ENCODE measurements around the gene DENND4B.

The DENND4B gene

GRCh38 chr1:153928791-153929341 is 17.7 kb downstream of the DENND4B start:
- H3K36me3 ChIP-seq: peaks cover 19 to 50% (median 40%) of the 10 kb centered on the region in 3 donors
- TF ChIP-seq CTCF (IDR thresholded peaks at IDR 0.05): no peak
- H3K27me3 ChIP-seq: no peaks in the 10 kb centered on the region
- no peak overlapping the region for H3K27ac ChIP-seq
- no peak overlapping the region for H3K4me3 ChIP-seq
- DNase-seq: no peak
- intact Hi-C loops (cut with DNase I; ENCODE audit: low total_unique reads): loop anchor here (10.0 kb wide), 1 partner anchor 46 kb away; the partner anchor contains the start of gene JTB
- no peaks in the 10 kb centered on the region for H3K9me3 ChIP-seq
- H3K4me1 ChIP-seq: peaks cover 0 to 9% (median 3%) of the 10 kb centered on the region in 4 donors

GRCh38 chr1:153928245-153928644 is 18.3 kb downstream of the DENND4B start:
- no peak overlapping the region for H3K27ac ChIP-seq
- no peaks in the 10 kb centered on the region for H3K9me3 ChIP-seq
- DNase-seq: no peak
- H3K4me1 ChIP-seq: peaks cover 0 to 12% (median 6%) of the 10 kb centered on the region in 4 donors
- no peak for TF ChIP-seq CTCF (IDR thresholded peaks at IDR 0.05)
- H3K4me3 ChIP-seq: no peak overlapping the region
- peaks cover 13 to 44% (median 34%) of the 10 kb centered on the region in 3 donors for H3K36me3 ChIP-seq
- no peaks in the 10 kb centered on the region for H3K27me3 ChIP-seq
- intact Hi-C loops (cut with DNase I; ENCODE audit: low total_unique reads): loop anchor here (10.0 kb wide), 1 partner anchor 47 kb away; the partner anchor contains the start of gene JTB

- intact Hi-C loops (cut with DNase I; ENCODE audit: low total_unique reads): loop anchor here (10.0 kb wide), 1 partner anchor 48 kb away; the partner anchor contains the start of gene JTB
- Histone ChIP-seq H3K4me3 (no peak overlapping the region), H3K36me3 (peaks cover 0 to 26% (median 18%) of the 10 kb centered on the region in 3 donors), H3K4me1 (peaks cover 4 to 15% (median 9%) of the 10 kb centered on the region in 4 donors), H3K27me3 (no peaks in the 10 kb centered on the region), H3K27ac (no peak overlapping the region), H3K9me3 (no peaks in the 10 kb centered on the region)
- no peak for DNase-seq
- TF ChIP-seq CTCF (IDR thresholded peaks at IDR 0.05): no peak
Observed at GRCh38 chr1:153926405-153926804, 20.1 kb downstream of the DENND4B start.

GRCh38 chr1:153922972-153923925 is 23.3 kb downstream of the DENND4B start, which contains the start of gene GATAD2B:
TSS of gene GATAD2B (minus strand) at chr1:153922972. CDS start at chr1:153828347, 94,625 bp downstream.
- intact Hi-C loops (cut with DNase I; ENCODE audit: low total_unique reads): loop anchor here (10.0 kb wide), 1 partner anchor 52 kb away; the partner anchor contains the start of gene JTB
- peak within 1 kb of the TSS; percentile 95 to 97 for H3K27ac ChIP-seq
- TF ChIP-seq CTCF (IDR thresholded peaks at IDR 0.05): peak in 1 of 2 experiments; percentile 15

More at GRCh38 chr1:153922972-153923925, 23.3 kb downstream of the DENND4B start, which contains the start of gene GATAD2B:
- no peaks in the 10 kb centered on the region for H3K9me3 ChIP-seq
- peaks cover 0 to 4% (median 0%) of the 10 kb centered on the region in 3 donors for H3K36me3 ChIP-seq
- peak within 1 kb of the TSS; percentile 98 to 100 for H3K4me3 ChIP-seq
- peaks cover 4 to 42% (median 32%) of the 10 kb centered on the region in 4 donors for H3K4me1 ChIP-seq
- peak; percentile 100 for DNase-seq
- H3K27me3 ChIP-seq: no peaks in the 10 kb centered on the region

Measured in tibial artery (tissue), 4 donors.